NOMO-1 treated with dmso at 0.1 percent for 144 hours (cell line): Measurements from ENCODE around the gene GCC1.
"Not testable (repeated sequence)": the region's sequence is repeated elsewhere in the genome, so short reads cannot be mapped to it uniquely, and the experiment has no call there.

Source experiments
- DNase-seq: peaks from one replicate; lab custom pipeline; 2025; ENCODE audit not compliant: unreplicated experiment; lab: John Stamatoyannopoulos, UW

The GCC1 gene

GRCh38 chr7:127540461-127540860 is 44.9 kb downstream of the GCC1 start:
- DNase-seq, result not testable (repeated sequence)

DNA sequence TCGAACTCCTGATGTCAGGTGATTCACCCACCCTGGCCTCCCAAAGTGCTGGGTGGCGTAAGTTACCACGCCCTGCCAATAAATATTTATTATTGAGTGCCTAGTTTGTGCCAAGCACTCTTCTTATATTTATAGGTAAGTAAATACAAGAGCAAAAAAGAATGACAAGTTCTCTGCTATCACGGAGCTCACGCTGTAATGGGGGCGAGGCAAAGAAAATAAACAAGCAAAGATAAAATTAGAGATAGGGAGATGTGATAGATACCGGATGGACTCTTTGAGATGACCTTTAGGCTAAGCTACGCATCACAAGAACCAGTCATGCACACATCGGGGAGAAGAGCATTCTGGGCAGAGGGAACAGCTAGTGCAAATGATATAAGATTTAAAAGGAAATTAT is 46.3 kb downstream of the GCC1 start:
- no peak for DNase-seq

DNA sequence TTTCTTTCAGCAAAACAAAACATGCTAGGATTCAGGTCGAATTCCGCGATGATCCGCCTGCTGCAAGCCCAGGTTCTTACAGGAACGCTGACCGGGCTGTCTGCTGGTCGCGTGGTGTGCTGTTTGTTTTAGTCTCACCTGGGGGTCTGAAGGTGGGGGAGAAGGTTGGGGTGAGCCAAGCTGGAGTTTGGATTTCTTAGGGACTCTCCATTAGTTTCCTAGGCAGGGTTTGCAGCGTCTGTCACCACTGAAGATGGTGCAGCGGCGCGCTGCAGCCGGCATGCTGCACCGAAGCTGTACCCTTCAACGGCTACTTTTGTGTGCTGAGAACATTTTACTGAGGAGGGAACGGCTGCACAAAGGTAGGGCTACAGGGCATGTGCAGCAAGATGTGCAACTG is 48.7 kb downstream of the GCC1 start:
- DNase-seq, result no peak

GRCh38 chr7:127536394-127536691 is 49.1 kb downstream of the GCC1 start:
- DNase-seq, result no peak

DNA sequence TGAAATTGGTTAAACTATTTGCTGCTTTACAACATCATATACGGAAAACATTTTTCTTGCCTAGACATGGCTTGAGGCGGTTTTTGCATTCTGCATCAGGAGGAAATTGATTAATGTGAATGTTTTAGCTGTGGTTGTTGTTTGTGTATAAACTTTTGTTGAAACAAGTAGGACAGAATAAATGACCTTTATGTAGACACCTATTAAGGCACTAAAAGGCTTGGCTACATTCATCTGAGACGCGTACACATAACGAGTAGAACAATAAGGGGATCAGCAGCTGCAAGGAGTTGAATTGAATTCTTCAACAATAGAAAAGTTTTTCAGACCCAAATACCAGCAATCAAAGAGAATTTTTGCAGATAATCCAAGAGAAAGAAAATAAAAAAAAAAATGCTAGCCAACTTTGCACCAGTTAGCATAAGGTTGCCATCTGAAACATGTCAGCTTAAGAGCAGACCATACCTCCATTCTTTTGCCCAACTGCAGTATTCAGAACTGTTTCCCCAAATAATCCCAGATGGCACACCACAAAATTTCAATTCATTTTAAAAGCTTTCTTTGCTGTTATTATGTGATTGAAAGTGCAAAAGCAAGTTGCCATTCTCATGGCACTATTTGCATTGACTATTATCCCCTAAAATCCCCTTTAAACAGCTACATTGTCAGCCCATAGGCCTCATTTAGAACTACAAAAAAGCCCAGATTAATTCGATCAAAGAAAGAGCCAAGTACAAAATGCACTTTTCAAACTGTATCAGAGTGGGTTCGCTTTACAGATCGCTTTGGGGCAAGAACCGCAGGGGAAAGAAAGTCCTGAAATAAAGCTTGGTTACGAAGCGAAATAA is 49.6 kb downstream of the GCC1 start:
- no peak for DNase-seq

DNA sequence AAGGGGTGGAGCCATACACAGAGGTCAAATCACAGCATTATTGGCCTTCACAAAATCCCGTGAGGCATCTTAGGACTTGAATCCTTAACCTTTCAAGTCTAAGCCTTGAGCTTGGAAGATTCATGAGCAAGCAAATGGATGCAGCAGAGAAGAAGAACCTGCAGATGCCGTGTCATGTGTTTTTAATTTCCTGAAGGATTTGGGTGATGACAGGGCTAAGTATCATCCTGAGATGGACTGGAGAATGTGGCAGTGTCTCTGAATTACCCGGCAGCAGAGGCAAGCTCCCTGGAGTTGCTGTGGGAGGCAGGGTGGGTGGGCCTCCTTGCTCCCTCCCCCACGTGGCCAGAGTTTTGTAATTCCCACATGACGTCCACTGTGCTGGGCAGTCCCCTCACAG is 50.8 kb downstream of the GCC1 start:
- DNase-seq, result no peak

DNA sequence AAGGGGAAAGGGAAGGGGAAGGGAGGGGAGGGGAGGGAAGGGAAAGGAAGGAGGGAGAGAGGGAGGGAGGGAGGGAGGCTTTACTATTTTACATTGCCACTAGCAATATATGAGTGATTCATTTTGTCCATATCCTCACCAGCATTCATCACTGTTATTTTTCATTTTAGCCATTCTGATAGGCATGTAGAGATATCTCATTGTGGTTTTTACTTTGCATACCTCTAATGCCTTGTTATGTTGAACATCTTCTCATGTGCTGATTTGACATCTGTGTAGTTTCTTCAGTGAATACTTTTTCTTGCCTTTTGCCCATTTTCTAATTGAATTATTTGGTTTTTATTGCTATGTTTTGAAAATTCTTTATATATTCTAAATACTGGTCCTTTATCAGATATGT is 52.7 kb downstream of the GCC1 start:
- DNase-seq, result no peak

- DNase-seq, result no peak
Observed at GRCh38 chr7:127532151-127532550, 53.2 kb downstream of the GCC1 start.
